HCT116 (cell line): ENCODE results near the gene PCDH15. TPM values are rescaled to one million over a fixed set of nuclear protein-coding genes. Genes with fewer than 3 reads are reported as not detected.

ENCODE experiments used
- ATAC-seq: fragments of 200-7000 bp; cut with Tn5 transposase; 2 replicates; pipeline ENCODE4 v1.9.1; 2020; ENCODE audit warnings: mild to moderate bottlenecking, moderate library complexity
- BruUV-seq: library from RNA; stranded (reverse); fragments of 400-500 nt; replicated peaks from 2 replicates; lab custom pipeline; 2021; lab: Mats Ljungman, UMichigan
- CTCF ChIA-PET: fragments of 300-600 bp; sonication (Branson Sonifier 250); formaldehyde crosslinking; loops from one replicate; lab custom pipeline; 2021; ENCODE audit warnings: antibody characterized with exemption; lab: Charles Lee
- POLR2A ChIA-PET: fragments of 300-600, 350-600 bp; sonication (Branson Sonifier 250); formaldehyde crosslinking; loops from one replicate; lab custom pipeline; 2021; ENCODE audit warnings: antibody characterized with exemption; lab: Charles Lee
- RAD21 ChIA-PET, 2 experiments: fragments of 300-600 bp; sonication (Branson Sonifier 250); formaldehyde crosslinking; loops; one replicate each; lab custom pipeline; 2023; ENCODE audit warnings: low total read pairs in 2 of 2; ENCODE audit not compliant: uncharacterized antibody in 2 of 2, unreplicated experiment in 2 of 2, low non-redundant PET in 1 of 2; lab: Charles Lee
- DNase-seq: peaks from one replicate; pipeline ENCODE4 v3.0.0-alpha.2; 2010; ENCODE audit warnings: low read depth, low spot score
- H2AFZ ChIP-seq: fragments of 200-600 bp; shearing (Covaris generic), sonication (generic); 2 replicates; pipeline ENCODE4 v1.6.1; 2017; ENCODE audit warnings: low read depth, mixed run types, mixed read lengths, antibody characterized with exemption, low read length; ENCODE audit not compliant: poor library complexity, severe bottlenecking
- H3K27ac ChIP-seq: 2 replicates; pipeline ENCODE4 v1.5.1; 2012; ENCODE audit warnings: low read depth, low read length
- H3K27me3 ChIP-seq: fragments of 200-600 bp; sonication (generic); 2 replicates; pipeline ENCODE4 v1.6.1; 2016; ENCODE audit warnings: mixed run types, low read length, mixed read lengths; ENCODE audit not compliant: insufficient read depth
- H3K36me3 ChIP-seq, 2 experiments: fragments of 200-500 bp in 1 of 2; fragments of 200-600 bp in 1 of 2; sonication (Bioruptor generic) in 1 of 2; sonication (generic) in 1 of 2; 2 replicates each; pipeline versions ENCODE4 v1.5.1 to v1.6.1; 2014 to 2016; ENCODE audit warnings: low read length in 2 of 2, inconsistent platforms in 1 of 2, mixed read lengths in 1 of 2, mixed run types in 1 of 2; ENCODE audit not compliant: insufficient read depth in 2 of 2, control insufficient read depth in 1 of 2
- H3K4me1 ChIP-seq, 2 experiments: fragments of 200-600 bp in 1 of 2; sonication (generic) in 1 of 2; 2 replicates each; pipeline versions ENCODE4 v1.5.1 to v1.6.1; 2012 to 2017; ENCODE audit warnings: low read length in 2 of 2, inconsistent platforms in 1 of 2, mild to moderate bottlenecking in 1 of 2, mixed read lengths in 1 of 2, mixed run types in 1 of 2, moderate library complexity in 1 of 2; ENCODE audit not compliant: insufficient read depth in 2 of 2, control insufficient read depth in 1 of 2
- H3K4me2 ChIP-seq: fragments of 200-600 bp; sonication (generic); 2 replicates; pipeline ENCODE4 v1.6.1; 2017; ENCODE audit warnings: mixed run types, low read length, mixed read lengths
- H3K4me3 ChIP-seq, 2 experiments: fragments of 200-600 bp in 1 of 2; sonication (generic) in 1 of 2; replicated peaks in 1 of 2; 2 replicates each; pipeline ENCODE4 v1.5.1; 2011 to 2016; ENCODE audit warnings: low read length in 2 of 2, control low read depth in 1 of 2, low read depth in 1 of 2, mild to moderate bottlenecking in 1 of 2, mixed read lengths in 1 of 2, mixed run types in 1 of 2
- H3K79me2 ChIP-seq: fragments of 200-600 bp; sonication (generic); 2 replicates; pipeline ENCODE4 v1.6.1; 2017; ENCODE audit warnings: mild to moderate bottlenecking, mixed run types, low read length, moderate library complexity, mixed read lengths; ENCODE audit not compliant: insufficient read depth
- H3K9ac ChIP-seq: fragments of 200-600 bp; sonication (generic); 2 replicates; pipeline ENCODE4 v1.6.1; 2016; ENCODE audit warnings: low read length, mixed read lengths
- H3K9me2 ChIP-seq: fragments of 200-600 bp; sonication (generic), shearing (Covaris generic); 2 replicates; pipeline ENCODE4 v1.6.1; 2017; ENCODE audit warnings: mixed run types, mild to moderate bottlenecking, moderate library complexity; ENCODE audit not compliant: insufficient read depth
- H3K9me3 ChIP-seq, 2 experiments: fragments of 200-500 bp in 1 of 2; fragments of 200-600 bp in 1 of 2; sonication (Bioruptor generic) in 1 of 2; sonication (generic) in 1 of 2; 2 replicates each; pipeline ENCODE4 v1.6.1; 2014 to 2017; ENCODE audit warnings: low read length in 2 of 2, mixed read lengths in 2 of 2, inconsistent platforms in 1 of 2, low read depth in 1 of 2, mild to moderate bottlenecking in 1 of 2, mixed run types in 1 of 2, moderate library complexity in 1 of 2; ENCODE audit not compliant: control insufficient read depth in 1 of 2, insufficient read depth in 1 of 2
- H4K20me1 ChIP-seq: fragments of 200-600 bp; sonication (generic), shearing (Covaris generic); 2 replicates; pipeline ENCODE4 v1.6.1; 2017; ENCODE audit warnings: mixed run types, mild to moderate bottlenecking, moderate library complexity; ENCODE audit not compliant: insufficient read depth
- CBX3 ChIP-seq: IDR thresholded peaks from 2 replicates; pipeline ENCODE4 v1.6.1; 2012; ENCODE audit warnings: low read depth
- EGR1 ChIP-seq: IDR thresholded peaks from 2 replicates; pipeline ENCODE4 v1.6.1; 2012; ENCODE audit warnings: low read depth
- ELF1 ChIP-seq: IDR thresholded peaks from 2 replicates; pipeline ENCODE4 v1.6.1; 2012; ENCODE audit warnings: low read depth, borderline replicate concordance
- POLR2AphosphoS5 ChIP-seq: IDR thresholded peaks from 2 replicates; pipeline ENCODE4 v1.6.1; 2011; ENCODE audit warnings: mild to moderate bottlenecking, low read depth, low read length, moderate library complexity
- RAD21 ChIP-seq: IDR thresholded peaks from 2 replicates; pipeline ENCODE4 v1.6.1; 2012; ENCODE audit warnings: low read depth, mild to moderate bottlenecking
- TCF7L2 ChIP-seq: IDR thresholded peaks from 2 replicates; pipeline ENCODE4 v1.7.0; 2011; ENCODE audit warnings: borderline replicate concordance, inconsistent platforms; ENCODE audit not compliant: insufficient read depth, insufficient read length; ENCODE audit errors: extremely low read depth
- ZFX ChIP-seq: fragments of 450-650 bp; IDR thresholded peaks from 2 replicates; pipeline ENCODE4 v1.6.1; 2017
- ZNF274 ChIP-seq: fragments of 200-500 bp; sonication (Bioruptor generic); IDR thresholded peaks from 2 replicates; pipeline ENCODE4 v1.6.1; 2014; ENCODE audit warnings: mild to moderate bottlenecking, low read depth, low read length, inconsistent platforms
- intact Hi-C: fragments of 100-400 bp; cut with micrococcal nuclease; formaldehyde crosslinking; loops from 2 replicates; pipeline ENCODE4 v1.10.0; 2022
- total RNA-seq: library from RNA; stranded (reverse); gene quantifications from one replicate; pipeline ENCODE4 v1.2.1, GENCODE V29; 2021; ENCODE audit not compliant: unreplicated experiment
- TF ChIP-seq, protein P1 (sequence below): IDR thresholded peaks from 2 replicates; pipeline ENCODE4 v1.6.1; 2012; ENCODE audit warnings: low read depth
- TF ChIP-seq, protein P2 (sequence below): IDR thresholded peaks from 2 replicates; pipeline ENCODE4 v1.6.1; 2011; ENCODE audit warnings: mild to moderate bottlenecking, low read length, moderate library complexity; ENCODE audit not compliant: insufficient replicate concordance; ENCODE audit errors: extremely low read depth
- TF ChIP-seq, protein P3 (sequence below): IDR thresholded peaks from 2 replicates; pipeline ENCODE4 v1.6.1; 2012

PCDH15 gene
- total RNA-seq, 1 experiment from 2014 or later = not detected

DNA sequence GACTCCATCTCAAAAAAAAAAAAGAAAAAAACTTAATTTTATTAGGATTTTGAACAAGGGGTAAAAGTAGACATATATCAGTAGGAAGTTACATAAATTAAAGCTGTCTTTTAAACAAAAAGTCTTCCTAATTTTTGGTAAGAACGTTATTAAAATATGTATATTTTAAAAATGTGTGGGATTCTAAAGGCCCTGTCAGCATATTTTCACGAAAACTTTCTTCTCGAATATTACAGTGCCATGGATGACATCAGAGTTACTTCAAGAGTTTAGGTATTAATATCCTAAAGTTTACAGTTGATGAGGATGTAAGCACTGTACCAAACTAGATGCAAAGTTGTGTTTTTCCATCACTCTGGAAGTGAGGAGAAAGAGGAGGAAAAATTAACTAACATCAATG lies 820.8 kb downstream of the PCDH15 start:
- Histone ChIP-seq H3K27ac (no peak overlapping the region), H3K4me2 (no peak overlapping the region), H3K36me3 (no peaks in the 10 kb centered on the region), H3K9me3 (peaks cover 7 to 16% of the 10 kb centered on the region in 2 experiments; a peak in 2 of 4 replicates), H3K79me2 (no peaks in the 10 kb centered on the region), H3K9ac (no peak overlapping the region), H3K4me1 (no peaks in the 10 kb centered on the region), H3K27me3 (no peaks in the 10 kb centered on the region), H2AFZ (no peak overlapping the region), H4K20me1 (no peaks in the 10 kb centered on the region), H3K4me3 (no peak overlapping the region), H3K9me2 (no peaks in the 10 kb centered on the region)
- no peak for ATAC-seq
- ChIA-PET POLR2A (no interaction called here), CTCF (no interaction called here), RAD21 (no interaction called here)
- BruUV-seq = no TSS peak
- intact Hi-C loops = no loop called here
- no peak for DNase-seq
- TF ChIP-seq, protein P1, sequence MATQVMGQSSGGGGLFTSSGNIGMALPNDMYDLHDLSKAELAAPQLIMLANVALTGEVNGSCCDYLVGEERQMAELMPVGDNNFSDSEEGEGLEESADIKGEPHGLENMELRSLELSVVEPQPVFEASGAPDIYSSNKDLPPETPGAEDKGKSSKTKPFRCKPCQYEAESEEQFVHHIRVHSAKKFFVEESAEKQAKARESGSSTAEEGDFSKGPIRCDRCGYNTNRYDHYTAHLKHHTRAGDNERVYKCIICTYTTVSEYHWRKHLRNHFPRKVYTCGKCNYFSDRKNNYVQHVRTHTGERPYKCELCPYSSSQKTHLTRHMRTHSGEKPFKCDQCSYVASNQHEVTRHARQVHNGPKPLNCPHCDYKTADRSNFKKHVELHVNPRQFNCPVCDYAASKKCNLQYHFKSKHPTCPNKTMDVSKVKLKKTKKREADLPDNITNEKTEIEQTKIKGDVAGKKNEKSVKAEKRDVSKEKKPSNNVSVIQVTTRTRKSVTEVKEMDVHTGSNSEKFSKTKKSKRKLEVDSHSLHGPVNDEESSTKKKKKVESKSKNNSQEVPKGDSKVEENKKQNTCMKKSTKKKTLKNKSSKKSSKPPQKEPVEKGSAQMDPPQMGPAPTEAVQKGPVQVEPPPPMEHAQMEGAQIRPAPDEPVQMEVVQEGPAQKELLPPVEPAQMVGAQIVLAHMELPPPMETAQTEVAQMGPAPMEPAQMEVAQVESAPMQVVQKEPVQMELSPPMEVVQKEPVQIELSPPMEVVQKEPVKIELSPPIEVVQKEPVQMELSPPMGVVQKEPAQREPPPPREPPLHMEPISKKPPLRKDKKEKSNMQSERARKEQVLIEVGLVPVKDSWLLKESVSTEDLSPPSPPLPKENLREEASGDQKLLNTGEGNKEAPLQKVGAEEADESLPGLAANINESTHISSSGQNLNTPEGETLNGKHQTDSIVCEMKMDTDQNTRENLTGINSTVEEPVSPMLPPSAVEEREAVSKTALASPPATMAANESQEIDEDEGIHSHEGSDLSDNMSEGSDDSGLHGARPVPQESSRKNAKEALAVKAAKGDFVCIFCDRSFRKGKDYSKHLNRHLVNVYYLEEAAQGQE = no peak
- no peak for TF ChIP-seq EGR1
- TF ChIP-seq ZNF274 = no peak
- no peak for TF ChIP-seq TCF7L2
- no peak for TF ChIP-seq CBX3
- no peak for TF ChIP-seq ZFX
- TF ChIP-seq POLR2AphosphoS5 = no peak
- TF ChIP-seq, protein P2, sequence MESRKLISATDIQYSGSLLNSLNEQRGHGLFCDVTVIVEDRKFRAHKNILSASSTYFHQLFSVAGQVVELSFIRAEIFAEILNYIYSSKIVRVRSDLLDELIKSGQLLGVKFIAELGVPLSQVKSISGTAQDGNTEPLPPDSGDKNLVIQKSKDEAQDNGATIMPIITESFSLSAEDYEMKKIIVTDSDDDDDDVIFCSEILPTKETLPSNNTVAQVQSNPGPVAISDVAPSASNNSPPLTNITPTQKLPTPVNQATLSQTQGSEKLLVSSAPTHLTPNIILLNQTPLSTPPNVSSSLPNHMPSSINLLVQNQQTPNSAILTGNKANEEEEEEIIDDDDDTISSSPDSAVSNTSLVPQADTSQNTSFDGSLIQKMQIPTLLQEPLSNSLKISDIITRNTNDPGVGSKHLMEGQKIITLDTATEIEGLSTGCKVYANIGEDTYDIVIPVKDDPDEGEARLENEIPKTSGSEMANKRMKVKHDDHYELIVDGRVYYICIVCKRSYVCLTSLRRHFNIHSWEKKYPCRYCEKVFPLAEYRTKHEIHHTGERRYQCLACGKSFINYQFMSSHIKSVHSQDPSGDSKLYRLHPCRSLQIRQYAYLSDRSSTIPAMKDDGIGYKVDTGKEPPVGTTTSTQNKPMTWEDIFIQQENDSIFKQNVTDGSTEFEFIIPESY = no peak
- TF ChIP-seq RAD21 = no peak
- TF ChIP-seq, protein P3, sequence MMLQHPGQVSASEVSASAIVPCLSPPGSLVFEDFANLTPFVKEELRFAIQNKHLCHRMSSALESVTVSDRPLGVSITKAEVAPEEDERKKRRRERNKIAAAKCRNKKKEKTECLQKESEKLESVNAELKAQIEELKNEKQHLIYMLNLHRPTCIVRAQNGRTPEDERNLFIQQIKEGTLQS = no peak
- TF ChIP-seq ELF1 = no peak
